WTC11 (cell line): ENCODE measurements around the gene SCYGR3.

ENCODE experiments used
- CTCF ChIP-seq: fragments of 200-600 bp; IDR thresholded peaks from 2 replicates; pipeline ENCODE4 v1.8.0; 2022; ENCODE audit warnings: antibody characterized with exemption
- ELF4 ChIP-seq: sonication (generic); formaldehyde crosslinking; IDR thresholded peaks from 2 replicates; pipeline ENCODE4 v1.8.1; 2022; ENCODE audit warnings: low read depth, mild to moderate bottlenecking, moderate library complexity, missing genetic modification reagents
- FOXJ3 ChIP-seq: sonication (generic); formaldehyde crosslinking; IDR thresholded peaks from 2 replicates; pipeline ENCODE4 v1.9.0; 2021; ENCODE audit warnings: missing genetic modification reagents, mild to moderate bottlenecking, borderline replicate concordance
- HMGXB4 ChIP-seq: sonication (generic); formaldehyde crosslinking; IDR thresholded peaks from 2 replicates; pipeline ENCODE4 v1.8.1; 2023; ENCODE audit warnings: mild to moderate bottlenecking, moderate library complexity, missing genetic modification reagents
- NFE2L1 ChIP-seq: sonication (generic); formaldehyde crosslinking; IDR thresholded peaks from 2 replicates; pipeline ENCODE4 v1.8.1; 2023; ENCODE audit warnings: missing genetic modification reagents

GRCh38 chr2:227655454-227655853 lies 40.8 kb upstream of the SCYGR3 start:
- TF ChIP-seq CTCF: no peak
- no peak for TF ChIP-seq HMGXB4 (CRISPR knock-in tag)
- no peak for TF ChIP-seq FOXJ3 (CRISPR knock-in tag)
- no peak for TF ChIP-seq NFE2L1
- no peak for TF ChIP-seq ELF4 (CRISPR knock-in tag)
